ENCODE data around the gene NOTO.
"Not testable (repeated sequence)": the region's sequence is repeated elsewhere in the genome, so short reads cannot be mapped to it uniquely, and the experiment has no call there.

The NOTO gene

DNA sequence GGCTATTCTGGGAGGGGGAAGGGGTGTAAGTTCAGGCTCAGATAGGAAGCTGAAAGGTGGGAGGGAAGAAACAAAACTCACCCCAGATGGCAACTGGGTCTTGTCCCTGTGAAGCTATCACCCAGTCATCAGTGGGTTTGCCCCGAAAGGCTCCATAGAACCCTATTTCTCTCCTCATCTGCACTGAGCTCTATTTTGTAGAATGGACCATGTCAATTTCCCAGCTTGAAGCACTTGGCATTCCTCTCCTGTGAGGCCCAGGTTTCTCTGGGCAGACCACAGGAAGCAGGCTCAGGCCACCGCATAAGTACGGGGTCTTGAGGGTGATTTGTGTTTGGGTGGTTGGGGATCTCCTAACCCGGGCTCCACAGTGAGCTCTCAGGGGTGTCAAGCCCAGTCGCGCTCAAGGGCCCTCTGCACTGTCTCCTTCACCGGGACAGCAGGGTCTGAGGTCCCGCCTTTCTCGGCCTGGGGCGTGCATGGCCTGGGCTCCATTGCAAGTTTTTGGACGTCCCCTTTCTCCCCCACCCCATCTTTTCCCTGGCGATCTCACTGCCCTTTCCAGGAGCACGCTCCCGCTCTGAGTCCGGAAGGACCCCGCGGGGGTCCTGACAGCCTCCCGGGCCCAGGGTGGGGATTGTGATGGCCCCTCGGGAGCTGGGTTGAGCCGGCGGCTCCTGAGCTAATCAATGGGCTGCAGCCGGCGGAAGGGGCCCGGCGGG lies 27.3 kb upstream of the NOTO start:
- no peak for DNase-seq (ENCODE audit: insufficient read length)
- no peak for FAIRE-seq
- TF ChIP-seq POLR2AphosphoS5 (IDR thresholded peaks at IDR 0.05; ENCODE audit: low read depth, low read length) (no peak), POLR2A (IDR thresholded peaks at IDR 0.05; ENCODE audit: low read depth, low read length) (no peak), TAF1 (IDR thresholded peaks at IDR 0.05; ENCODE audit: borderline replicate concordance, low read depth, low read length) (no peak)

DNA sequence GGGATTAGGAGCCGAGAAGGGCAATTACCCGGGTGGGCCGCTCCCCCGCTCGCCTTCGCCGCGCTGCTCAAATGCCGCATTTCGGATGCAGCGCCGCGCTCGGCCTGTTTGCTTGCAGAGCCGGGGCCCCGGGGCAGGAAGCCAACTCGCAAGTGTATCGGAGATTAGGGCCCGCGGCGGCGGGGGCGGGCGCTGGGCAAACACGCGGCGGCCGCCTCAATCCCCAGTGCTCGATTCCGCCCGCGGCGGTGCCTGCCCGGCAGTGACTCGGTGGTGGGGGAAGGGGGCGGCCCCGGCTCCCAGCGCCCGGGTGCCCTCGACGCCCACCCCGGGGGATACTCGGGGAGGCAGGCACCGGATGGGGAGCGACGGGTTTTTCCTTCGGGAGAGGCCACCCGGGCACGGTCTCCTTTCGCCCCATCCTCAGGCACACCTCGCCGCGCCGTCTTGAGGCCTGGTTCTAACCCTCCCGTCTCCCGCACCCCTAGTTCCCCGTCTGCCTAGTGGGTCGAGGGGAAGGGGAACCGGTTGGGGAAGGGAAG lies 26.6 kb upstream of the NOTO start:
- TF ChIP-seq TAF1 (IDR thresholded peaks at IDR 0.05; ENCODE audit: borderline replicate concordance, low read depth, low read length) (no peak), POLR2A (IDR thresholded peaks at IDR 0.05; ENCODE audit: low read depth, low read length) (no peak), POLR2AphosphoS5 (IDR thresholded peaks at IDR 0.05; ENCODE audit: low read depth, low read length) (no peak)
- DNase-seq (ENCODE audit: insufficient read length) (peak; percentile 45), FAIRE-seq (no peak)

DNA sequence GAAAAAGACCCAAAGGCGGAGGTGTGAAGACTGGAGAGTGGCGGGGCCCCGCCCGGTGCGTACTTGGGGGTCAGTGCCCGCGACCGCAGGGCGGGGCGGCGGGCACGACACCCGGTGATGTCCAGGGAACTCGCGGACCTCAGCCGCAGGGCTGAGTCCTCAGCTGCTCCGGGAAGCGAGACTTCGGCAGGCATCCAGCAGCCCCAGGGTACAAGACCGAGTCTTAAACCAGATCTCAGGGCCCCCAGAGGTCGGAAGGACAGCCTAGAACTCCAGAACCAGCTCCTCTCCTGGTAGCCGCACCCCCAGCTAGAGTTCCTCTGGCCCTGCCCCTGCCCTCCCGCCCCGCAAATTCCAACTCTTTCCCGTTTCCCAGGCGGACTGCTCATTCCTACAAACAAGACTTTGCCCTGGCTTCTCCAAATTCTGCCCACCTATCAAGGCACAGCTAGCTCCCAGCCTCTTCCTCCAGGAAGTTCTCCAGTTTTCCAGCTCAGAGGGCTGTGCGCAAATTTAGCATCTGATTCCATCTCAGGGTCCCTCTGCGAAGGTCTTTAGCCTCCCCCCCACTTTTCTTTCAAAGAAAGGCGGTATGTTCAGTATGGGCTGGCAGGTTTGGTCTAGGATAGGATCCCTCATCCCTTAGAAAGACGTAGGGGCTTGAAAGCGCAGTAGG lies 26.0 kb upstream of the NOTO start:
- no peak for DNase-seq (ENCODE audit: insufficient read length)
- FAIRE-seq = no peak
- no peak for TF ChIP-seq POLR2A (IDR thresholded peaks at IDR 0.05; ENCODE audit: low read depth, low read length)
- no peak for TF ChIP-seq POLR2AphosphoS5 (IDR thresholded peaks at IDR 0.05; ENCODE audit: low read depth, low read length)
- no peak for TF ChIP-seq TAF1 (IDR thresholded peaks at IDR 0.05; ENCODE audit: borderline replicate concordance, low read depth, low read length)

DNA sequence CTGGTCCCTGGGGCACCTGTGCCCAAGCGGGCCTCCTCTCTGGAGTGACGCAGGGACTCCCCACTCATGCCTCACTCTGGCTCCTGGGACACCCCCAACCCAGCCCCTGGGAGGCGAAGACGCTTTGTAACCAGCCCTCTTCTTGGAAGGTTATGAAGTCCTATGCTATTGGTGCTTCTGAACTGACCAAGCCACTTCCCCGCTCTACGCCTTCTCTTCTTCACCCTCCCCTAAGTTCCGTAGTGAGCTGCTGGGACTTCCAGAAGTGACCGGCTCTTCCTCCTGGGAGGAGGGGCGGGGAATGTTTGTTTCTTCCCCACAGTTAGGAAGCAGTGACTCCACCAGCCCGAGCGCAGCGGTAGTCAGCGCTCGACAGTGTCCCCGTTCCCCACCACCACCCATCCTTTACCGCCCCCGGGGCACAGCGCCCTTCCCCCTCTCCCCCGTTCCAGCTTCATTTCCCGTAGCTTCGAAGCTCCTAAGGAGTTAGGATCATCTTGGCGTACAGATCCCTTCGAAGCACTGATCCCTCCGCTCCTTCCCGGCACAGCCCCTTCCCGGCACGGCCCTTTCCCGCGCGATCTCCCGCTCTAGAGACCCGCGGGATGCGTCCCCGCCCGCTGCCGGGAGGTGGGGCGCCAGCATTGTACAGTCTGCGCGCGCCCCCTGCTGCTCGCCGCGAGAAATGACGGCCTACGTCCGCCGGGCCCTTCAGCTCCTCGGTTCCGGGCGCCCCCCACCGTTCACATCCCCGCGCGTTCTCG lies 25.3 kb upstream of the NOTO start:
- DNase-seq (ENCODE audit: insufficient read length) (peak; percentile 94), FAIRE-seq (peak; percentile 76)
- TF ChIP-seq POLR2AphosphoS5 (IDR thresholded peaks at IDR 0.05; ENCODE audit: low read depth, low read length) = no peak
- no peak for TF ChIP-seq POLR2A (IDR thresholded peaks at IDR 0.05; ENCODE audit: low read depth, low read length)
- TF ChIP-seq TAF1 (IDR thresholded peaks at IDR 0.05; ENCODE audit: borderline replicate concordance, low read depth, low read length) = no peak

DNA sequence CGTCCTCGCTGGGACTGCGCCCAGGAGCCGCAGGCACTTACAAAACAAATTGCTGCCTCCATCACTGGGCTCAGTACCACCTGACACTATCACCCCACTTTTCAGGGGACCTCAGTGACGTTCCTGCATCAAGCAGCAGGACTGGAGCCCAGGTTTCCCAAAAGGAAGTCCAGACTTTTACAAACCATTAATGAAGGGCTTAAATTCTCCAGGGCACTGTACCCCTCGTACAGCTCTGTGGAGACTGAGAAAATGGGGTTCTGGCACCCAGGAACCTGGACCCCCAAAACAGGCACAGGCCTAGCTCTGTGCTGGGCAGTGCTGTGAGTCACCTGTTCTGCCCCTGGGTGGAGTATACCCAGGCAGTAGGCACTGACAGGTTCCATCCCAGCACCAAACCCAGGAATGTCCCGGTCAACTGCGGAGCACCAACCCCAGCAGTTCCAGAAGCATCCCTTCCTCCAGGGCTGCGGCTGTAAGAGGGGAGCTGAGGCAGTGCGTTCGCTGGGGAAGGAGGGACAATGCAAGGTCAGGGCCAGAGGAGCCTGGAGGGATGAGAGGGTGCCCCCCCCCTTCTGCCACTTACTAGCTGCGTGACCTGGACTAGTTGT lies 24.6 kb upstream of the NOTO start:
- FAIRE-seq (no peak), DNase-seq (ENCODE audit: insufficient read length) (no peak)
- no peak for TF ChIP-seq TAF1 (IDR thresholded peaks at IDR 0.05; ENCODE audit: borderline replicate concordance, low read depth, low read length)
- TF ChIP-seq POLR2AphosphoS5 (IDR thresholded peaks at IDR 0.05; ENCODE audit: low read depth, low read length) = no peak
- no peak for TF ChIP-seq POLR2A (IDR thresholded peaks at IDR 0.05; ENCODE audit: low read depth, low read length)

DNA sequence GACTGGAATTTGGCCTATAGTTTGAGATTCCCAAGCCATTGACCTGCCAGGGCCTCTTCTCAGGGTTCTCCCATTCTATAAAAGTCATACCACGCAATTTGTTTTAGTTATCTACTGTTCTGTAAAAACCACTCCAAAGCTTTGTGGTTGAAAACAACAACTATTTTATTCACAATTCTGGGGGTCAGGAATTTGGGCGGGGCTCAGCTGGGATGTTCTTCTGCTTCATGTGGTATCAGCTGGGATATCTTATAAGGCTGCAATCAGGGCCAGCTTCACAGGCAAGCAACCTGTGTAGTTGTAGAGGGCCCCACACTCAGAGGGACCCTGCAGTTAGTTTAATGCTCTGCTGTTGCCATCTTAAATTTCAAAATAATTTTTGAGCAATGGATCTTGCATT lies 16.4 kb upstream of the NOTO start:
- TF ChIP-seq POLR2AphosphoS5 (IDR thresholded peaks at IDR 0.05; ENCODE audit: low read depth, low read length) (no peak), TAF1 (IDR thresholded peaks at IDR 0.05; ENCODE audit: borderline replicate concordance, low read depth, low read length) (no peak), POLR2A (IDR thresholded peaks at IDR 0.05; ENCODE audit: low read depth, low read length) (no peak)
- FAIRE-seq = no peak
- no peak for DNase-seq (ENCODE audit: insufficient read length)

DNA sequence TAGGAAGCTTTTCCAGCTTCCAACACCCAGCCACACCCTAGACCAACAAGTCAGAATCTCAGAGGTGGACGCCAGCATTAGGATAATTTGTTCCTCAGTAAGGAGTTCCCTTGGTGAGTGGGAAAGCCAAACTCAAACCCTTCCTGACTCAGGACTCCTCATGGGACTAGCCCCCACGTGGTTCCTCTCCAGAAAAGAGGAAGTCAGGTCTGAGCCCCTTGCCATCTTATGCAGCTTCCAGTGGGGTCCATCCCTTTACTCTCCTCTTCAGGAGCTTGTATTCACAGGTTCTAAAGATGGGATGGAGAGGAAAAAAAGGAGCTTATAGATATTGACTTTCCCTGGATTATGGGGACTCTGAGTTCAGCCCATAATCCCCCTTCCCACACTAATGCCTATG lies 14.8 kb upstream of the NOTO start:
- TF ChIP-seq TAF1 (IDR thresholded peaks at IDR 0.05; ENCODE audit: borderline replicate concordance, low read depth, low read length) = no peak
- DNase-seq (ENCODE audit: insufficient read length) (no peak), FAIRE-seq (no peak)

DNA sequence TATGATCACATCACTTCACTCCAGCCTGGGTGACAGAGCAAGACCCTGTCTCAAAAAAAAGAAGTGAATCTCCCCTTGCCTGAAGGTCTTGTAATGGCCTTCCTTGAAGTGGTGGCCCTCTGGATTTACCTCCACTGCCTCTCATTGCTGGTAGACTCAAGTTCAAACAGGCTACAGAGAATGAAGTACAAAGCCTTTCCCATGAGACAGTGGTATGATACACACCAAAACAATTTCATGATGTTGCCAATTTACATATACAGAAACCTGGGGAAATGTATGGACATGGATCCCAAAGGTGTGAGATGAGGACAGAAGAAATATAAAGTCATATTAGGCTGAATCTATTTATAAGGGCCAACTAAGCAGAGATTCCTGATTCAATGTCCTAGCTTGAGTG lies 4.8 kb upstream of the NOTO start:
- no peak for TF ChIP-seq POLR2A (IDR thresholded peaks at IDR 0.05; ENCODE audit: low read depth, low read length)
- no peak for TF ChIP-seq POLR2AphosphoS5 (IDR thresholded peaks at IDR 0.05; ENCODE audit: low read depth, low read length)
- no peak for TF ChIP-seq TAF1 (IDR thresholded peaks at IDR 0.05; ENCODE audit: borderline replicate concordance, low read depth, low read length)
- FAIRE-seq (no peak), DNase-seq (ENCODE audit: insufficient read length) (no peak)

DNA sequence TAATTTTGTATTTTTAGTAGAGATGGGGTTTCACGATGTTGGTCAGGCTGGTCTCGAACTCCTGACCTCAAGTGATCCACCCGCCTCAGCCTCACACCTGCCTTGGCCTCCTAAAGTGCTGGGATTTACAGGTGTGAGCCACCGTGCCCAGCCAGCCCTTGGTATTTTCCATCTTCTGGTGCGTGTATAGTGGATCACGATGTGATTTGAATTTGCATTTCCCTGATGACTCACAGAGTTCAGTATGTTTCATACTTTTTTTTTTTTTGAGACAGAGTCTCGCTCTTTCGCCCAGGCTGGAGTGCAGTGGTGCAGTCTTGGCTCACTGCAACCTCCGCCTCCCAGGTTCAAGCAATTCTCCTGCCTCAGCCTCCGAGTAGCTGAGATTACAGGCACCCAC lies 2.1 kb upstream of the NOTO start:
- not testable (repeated sequence) for DNase-seq (ENCODE audit: insufficient read length); FAIRE-seq

DNA sequence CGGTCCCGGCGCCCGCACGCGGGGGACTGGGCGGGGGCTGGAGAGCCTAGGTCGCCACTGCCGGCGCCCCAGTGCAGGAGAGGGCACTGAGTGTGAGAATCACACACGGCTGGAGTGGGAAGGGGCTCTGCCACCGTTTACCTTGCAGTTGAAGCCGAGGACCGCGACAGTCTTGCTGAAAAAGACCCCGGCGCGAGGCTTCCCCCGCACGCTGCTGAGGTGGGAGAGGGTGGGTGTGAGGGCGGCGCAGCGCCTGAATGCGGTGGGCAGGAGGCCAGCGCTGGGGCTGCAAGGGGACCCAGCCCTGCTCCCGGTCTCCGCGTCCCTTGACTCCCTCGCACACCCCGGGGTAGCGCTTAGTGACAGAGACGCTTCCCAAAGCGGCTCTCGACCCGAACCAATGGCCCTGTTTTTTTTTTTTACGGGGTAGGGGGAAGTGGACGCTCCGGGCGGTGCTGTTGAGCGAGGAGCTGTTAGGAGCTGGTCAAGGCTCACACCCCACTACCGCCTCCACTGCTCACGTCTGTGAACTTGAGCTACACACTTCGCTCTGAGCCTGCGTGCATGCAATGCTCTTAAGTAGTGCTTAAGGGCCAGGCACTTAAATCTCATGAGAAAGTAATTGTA lies 794 bp downstream of the NOTO start:
- DNase-seq (ENCODE audit: insufficient read length) (no peak), FAIRE-seq (no peak)
- TF ChIP-seq POLR2AphosphoS5 (IDR thresholded peaks at IDR 0.05; ENCODE audit: low read depth, low read length) (no peak), TAF1 (IDR thresholded peaks at IDR 0.05; ENCODE audit: borderline replicate concordance, low read depth, low read length) (no peak), POLR2A (IDR thresholded peaks at IDR 0.05; ENCODE audit: low read depth, low read length) (no peak)

DNA sequence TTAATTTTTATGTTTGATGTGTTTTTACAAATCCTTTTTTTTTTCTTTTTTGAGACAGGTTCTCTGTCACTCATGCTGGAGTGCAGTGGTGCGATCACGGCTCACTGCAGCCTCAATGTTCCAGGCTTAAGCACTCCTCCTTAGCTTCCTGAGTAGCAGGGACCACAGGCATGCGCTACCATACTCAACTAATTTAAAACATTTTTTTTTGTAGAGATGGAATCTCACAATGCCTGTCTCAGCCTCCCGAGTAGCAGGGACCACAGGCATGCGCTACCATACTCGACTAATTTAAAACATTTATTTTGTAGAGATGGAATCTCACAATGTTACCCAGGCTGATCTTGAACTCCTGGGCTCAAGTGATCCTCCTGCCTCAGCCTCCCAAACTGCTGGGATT lies 3.2 kb downstream of the NOTO start:
- DNase-seq (ENCODE audit: insufficient read length) = no peak
- TF ChIP-seq POLR2A (IDR thresholded peaks at IDR 0.05; ENCODE audit: low read depth, low read length) (no peak), TAF1 (IDR thresholded peaks at IDR 0.05; ENCODE audit: borderline replicate concordance, low read depth, low read length) (no peak), POLR2AphosphoS5 (IDR thresholded peaks at IDR 0.05; ENCODE audit: low read depth, low read length) (no peak)
- no peak for FAIRE-seq
